GM23338 (cell line): Measurements from ENCODE around the gene WIPF1. TPM values are rescaled to one million over a fixed set of nuclear protein-coding genes. Genes with fewer than 3 reads are reported as not detected.

Experiments
- ATAC-seq: fragments of 200-7000 bp; cut with Tn5 transposase; 3 replicates; pipeline ENCODE4 v1.9.1; 2020
- DNase-seq: peaks from one replicate; pipeline ENCODE4 v3.0.0-alpha.2; 2015; ENCODE audit warnings: low spot score
- H2AFZ ChIP-seq: fragments of 200-600 bp; sonication (generic); 2 replicates; pipeline ENCODE4 v1.8.0; 2016; ENCODE audit warnings: antibody characterized with exemption, mild to moderate bottlenecking, moderate library complexity
- H3F3A ChIP-seq: fragments of 200-600 bp; sonication (generic); replicated peaks from 2 replicates; pipeline ENCODE4 v1.8.0; 2017; ENCODE audit warnings: antibody characterized with exemption, mixed run types, low read depth
- H3K27ac ChIP-seq: fragments of 200-600 bp; sonication (generic); 2 replicates; pipeline ENCODE4 v1.6.1; 2016; ENCODE audit warnings: low read depth
- H3K27me3 ChIP-seq: fragments of 200-600 bp; sonication (generic); 2 replicates; pipeline ENCODE4 v1.8.0; 2016; ENCODE audit warnings: mild to moderate bottlenecking, mixed run types, moderate library complexity; ENCODE audit not compliant: insufficient read depth
- H3K36me3 ChIP-seq: fragments of 200-600 bp; sonication (generic); 2 replicates; pipeline ENCODE4 v1.8.0; 2016; ENCODE audit warnings: mild to moderate bottlenecking; ENCODE audit not compliant: insufficient read depth
- H3K4me1 ChIP-seq: fragments of 200-600 bp; sonication (generic); 2 replicates; pipeline ENCODE4 v1.8.0; 2016; ENCODE audit warnings: mild to moderate bottlenecking, moderate library complexity; ENCODE audit not compliant: insufficient read depth
- H3K4me2 ChIP-seq: fragments of 200-600 bp; sonication (generic); 2 replicates; pipeline ENCODE4 v1.7.1; 2017; ENCODE audit warnings: mixed run types
- H3K4me3 ChIP-seq: fragments of 200-600 bp; sonication (generic); 2 replicates; pipeline ENCODE4 v1.6.1; 2016; ENCODE audit warnings: mixed run types
- H3K79me2 ChIP-seq: fragments of 200-600 bp; sonication (generic); replicated peaks from 2 replicates; pipeline ENCODE4 v1.8.0; 2017; ENCODE audit warnings: mild to moderate bottlenecking; ENCODE audit not compliant: insufficient read depth
- H3K9me2 ChIP-seq: fragments of 200-600 bp; sonication (generic); 2 replicates; pipeline ENCODE4 v1.8.0; 2017; ENCODE audit not compliant: insufficient read depth
- H4K20me1 ChIP-seq: fragments of 200-600 bp; sonication (generic); replicated peaks from 2 replicates; pipeline ENCODE4 v1.8.0; 2017; ENCODE audit warnings: mild to moderate bottlenecking; ENCODE audit not compliant: insufficient read depth
- H3K27ac Mint-ChIP-seq: 2 replicates; pipeline ENCODE4 v1.8.0; 2020; ENCODE audit warnings: inconsistent platforms, mild to moderate bottlenecking, moderate library complexity, mixed read lengths
- H3K27me3 Mint-ChIP-seq: 3 replicates; pipeline ENCODE4 v1.8.0; 2022; ENCODE audit warnings: low read depth, mild to moderate bottlenecking, moderate library complexity, mixed read lengths, inconsistent platforms; ENCODE audit not compliant: insufficient read depth, poor library complexity
- H3K36me3 Mint-ChIP-seq: 3 replicates; pipeline ENCODE4 v1.8.0; 2021; ENCODE audit warnings: low read depth, mild to moderate bottlenecking, inconsistent platforms, moderate library complexity, mixed read lengths
- H3K4me1 Mint-ChIP-seq: 3 replicates; pipeline ENCODE4 v1.8.0; 2020; ENCODE audit warnings: mild to moderate bottlenecking, inconsistent platforms, mixed read lengths
- H3K4me3 Mint-ChIP-seq: 3 replicates; pipeline ENCODE4 v1.8.0; 2021; ENCODE audit warnings: moderate library complexity, mild to moderate bottlenecking, inconsistent platforms, mixed read lengths
- H3K9me3 Mint-ChIP-seq: 3 replicates; pipeline ENCODE4 v1.8.0; 2020; ENCODE audit warnings: moderate library complexity, mild to moderate bottlenecking, inconsistent platforms, mixed read lengths
- CREB1 ChIP-seq: fragments of 250-450 bp; sonication (Bioruptor Pico); IDR thresholded peaks from 2 replicates; pipeline ENCODE4 v1.5.0; 2020; ENCODE audit warnings: low read depth, mild to moderate bottlenecking, moderate library complexity
- ETS1 ChIP-seq: IDR thresholded peaks from 2 replicates; pipeline ENCODE4 v1.6.1; 2016; ENCODE audit warnings: antibody characterized with exemption
- EZH2 ChIP-seq: fragments of 200-600 bp; sonication (generic); IDR thresholded peaks from one replicate; pipeline ENCODE4 v1.8.0; 2017; ENCODE audit warnings: antibody characterized with exemption, mild to moderate bottlenecking, low read depth; ENCODE audit not compliant: unreplicated experiment
- JUNB ChIP-seq: IDR thresholded peaks from one replicate; pipeline ENCODE4 v1.6.1; 2016; ENCODE audit warnings: antibody characterized with exemption; ENCODE audit not compliant: unreplicated experiment
- POLR2AphosphoS5 ChIP-seq: IDR thresholded peaks from 2 replicates; pipeline ENCODE4 v1.6.1; 2016; ENCODE audit warnings: antibody characterized with exemption, low read depth
- STAT1 ChIP-seq: IDR thresholded peaks from one replicate; pipeline ENCODE4 v1.6.1; 2016; ENCODE audit warnings: antibody characterized with exemption; ENCODE audit not compliant: unreplicated experiment
- ZNF114 ChIP-seq: fragments of 250-450 bp; sonication (Bioruptor Pico); IDR thresholded peaks from 2 replicates; pipeline ENCODE4 v1.5.0; 2020; ENCODE audit warnings: mild to moderate bottlenecking, moderate library complexity
- ZNF331 ChIP-seq: fragments of 250-450 bp; sonication (Bioruptor Pico); IDR thresholded peaks from 2 replicates; pipeline ENCODE4 v1.5.0; 2020; ENCODE audit warnings: low read depth, mild to moderate bottlenecking, moderate library complexity
- polyA plus RNA-seq: library from polyadenylated mRNA; unstranded; fragments of >200 nt; fragmentation: Nextera tagmentation; extraction: Ambion mirVana; gene quantifications from 2 replicates; pipeline ENCODE4 v1.2.1, GENCODE V29; 2016
- total RNA-seq: library from RNA; depleted of rRNA; stranded (reverse); fragments of >200 nt; shearing (Covaris generic); gene quantifications from 2 replicates; pipeline ENCODE4 v1.2.3, GENCODE V29; 2014
- TF ChIP-seq, protein P1 (sequence below): fragments of 250-450 bp; sonication (Bioruptor Pico); IDR thresholded peaks from 2 replicates; pipeline ENCODE4 v1.5.0; 2020; ENCODE audit warnings: mild to moderate bottlenecking, moderate library complexity

WIPF1 gene
- total and polyA plus RNA-seq, 2 experiments from 2014 or later = 3.0 to 6.0 TPM

GRCh38 chr2:174581491-174581890 is 16.1 kb downstream of the WIPF1 start:
- ATAC-seq (no peak), DNase-seq (no peak)
- Histone ChIP-seq H3K79me2 (no peaks in the 10 kb centered on the region), H3K9me2 (peaks cover 5% of the 10 kb centered on the region; the same call in 1 of the 2 replicates), H3K4me3 (no peak overlapping the region), H2AFZ (no peak overlapping the region), H3K27ac (no peak overlapping the region), H3K27me3 (no peaks in the 10 kb centered on the region), H3K4me2 (no peak overlapping the region), H3F3A (no peaks in the 10 kb centered on the region), H4K20me1 (no peaks in the 10 kb centered on the region), H3K36me3 (no peaks in the 10 kb centered on the region), H3K4me1 (peaks cover 12% of the 10 kb centered on the region)
- Mint-ChIP-seq H3K9me3 (no peaks in the 10 kb centered on the region), H3K27me3 (peaks cover 9% of the 10 kb centered on the region), H3K4me3 (no peak overlapping the region), H3K4me1 (peaks cover 29% of the 10 kb centered on the region), H3K27ac (no peak overlapping the region), H3K36me3 (no peaks in the 10 kb centered on the region)
- TF ChIP-seq JUNB = no peak
- TF ChIP-seq CREB1 (CRISPR knock-in tag) = no peak
- no peak for TF ChIP-seq POLR2AphosphoS5
- TF ChIP-seq ZNF114 (CRISPR knock-in tag) = no peak

GRCh38 chr2:174580951-174581350 is 16.7 kb downstream of the WIPF1 start:
- H4K20me1 ChIP-seq = no peaks in the 10 kb centered on the region
- Mint-ChIP-seq H3K27ac (no peak overlapping the region), H3K4me1 (peaks cover 24% of the 10 kb centered on the region), H3K36me3 (no peaks in the 10 kb centered on the region), H3K27me3 (peaks cover 5% of the 10 kb centered on the region), H3K4me3 (no peak overlapping the region), H3K9me3 (no peaks in the 10 kb centered on the region)
- H3K27me3 ChIP-seq = no peaks in the 10 kb centered on the region
- no peak overlapping the region for H3K4me2 ChIP-seq
- H3K4me3 ChIP-seq = no peak overlapping the region
- DNase-seq (no peak), ATAC-seq (no peak)
- H3K79me2 ChIP-seq = no peaks in the 10 kb centered on the region
- H3K36me3 ChIP-seq = no peaks in the 10 kb centered on the region
- no peak for TF ChIP-seq ZNF114 (CRISPR knock-in tag)
- no peak for TF ChIP-seq STAT1
- no peak for TF ChIP-seq POLR2AphosphoS5
- TF ChIP-seq ZNF331 = no peak
- TF ChIP-seq, protein P1, sequence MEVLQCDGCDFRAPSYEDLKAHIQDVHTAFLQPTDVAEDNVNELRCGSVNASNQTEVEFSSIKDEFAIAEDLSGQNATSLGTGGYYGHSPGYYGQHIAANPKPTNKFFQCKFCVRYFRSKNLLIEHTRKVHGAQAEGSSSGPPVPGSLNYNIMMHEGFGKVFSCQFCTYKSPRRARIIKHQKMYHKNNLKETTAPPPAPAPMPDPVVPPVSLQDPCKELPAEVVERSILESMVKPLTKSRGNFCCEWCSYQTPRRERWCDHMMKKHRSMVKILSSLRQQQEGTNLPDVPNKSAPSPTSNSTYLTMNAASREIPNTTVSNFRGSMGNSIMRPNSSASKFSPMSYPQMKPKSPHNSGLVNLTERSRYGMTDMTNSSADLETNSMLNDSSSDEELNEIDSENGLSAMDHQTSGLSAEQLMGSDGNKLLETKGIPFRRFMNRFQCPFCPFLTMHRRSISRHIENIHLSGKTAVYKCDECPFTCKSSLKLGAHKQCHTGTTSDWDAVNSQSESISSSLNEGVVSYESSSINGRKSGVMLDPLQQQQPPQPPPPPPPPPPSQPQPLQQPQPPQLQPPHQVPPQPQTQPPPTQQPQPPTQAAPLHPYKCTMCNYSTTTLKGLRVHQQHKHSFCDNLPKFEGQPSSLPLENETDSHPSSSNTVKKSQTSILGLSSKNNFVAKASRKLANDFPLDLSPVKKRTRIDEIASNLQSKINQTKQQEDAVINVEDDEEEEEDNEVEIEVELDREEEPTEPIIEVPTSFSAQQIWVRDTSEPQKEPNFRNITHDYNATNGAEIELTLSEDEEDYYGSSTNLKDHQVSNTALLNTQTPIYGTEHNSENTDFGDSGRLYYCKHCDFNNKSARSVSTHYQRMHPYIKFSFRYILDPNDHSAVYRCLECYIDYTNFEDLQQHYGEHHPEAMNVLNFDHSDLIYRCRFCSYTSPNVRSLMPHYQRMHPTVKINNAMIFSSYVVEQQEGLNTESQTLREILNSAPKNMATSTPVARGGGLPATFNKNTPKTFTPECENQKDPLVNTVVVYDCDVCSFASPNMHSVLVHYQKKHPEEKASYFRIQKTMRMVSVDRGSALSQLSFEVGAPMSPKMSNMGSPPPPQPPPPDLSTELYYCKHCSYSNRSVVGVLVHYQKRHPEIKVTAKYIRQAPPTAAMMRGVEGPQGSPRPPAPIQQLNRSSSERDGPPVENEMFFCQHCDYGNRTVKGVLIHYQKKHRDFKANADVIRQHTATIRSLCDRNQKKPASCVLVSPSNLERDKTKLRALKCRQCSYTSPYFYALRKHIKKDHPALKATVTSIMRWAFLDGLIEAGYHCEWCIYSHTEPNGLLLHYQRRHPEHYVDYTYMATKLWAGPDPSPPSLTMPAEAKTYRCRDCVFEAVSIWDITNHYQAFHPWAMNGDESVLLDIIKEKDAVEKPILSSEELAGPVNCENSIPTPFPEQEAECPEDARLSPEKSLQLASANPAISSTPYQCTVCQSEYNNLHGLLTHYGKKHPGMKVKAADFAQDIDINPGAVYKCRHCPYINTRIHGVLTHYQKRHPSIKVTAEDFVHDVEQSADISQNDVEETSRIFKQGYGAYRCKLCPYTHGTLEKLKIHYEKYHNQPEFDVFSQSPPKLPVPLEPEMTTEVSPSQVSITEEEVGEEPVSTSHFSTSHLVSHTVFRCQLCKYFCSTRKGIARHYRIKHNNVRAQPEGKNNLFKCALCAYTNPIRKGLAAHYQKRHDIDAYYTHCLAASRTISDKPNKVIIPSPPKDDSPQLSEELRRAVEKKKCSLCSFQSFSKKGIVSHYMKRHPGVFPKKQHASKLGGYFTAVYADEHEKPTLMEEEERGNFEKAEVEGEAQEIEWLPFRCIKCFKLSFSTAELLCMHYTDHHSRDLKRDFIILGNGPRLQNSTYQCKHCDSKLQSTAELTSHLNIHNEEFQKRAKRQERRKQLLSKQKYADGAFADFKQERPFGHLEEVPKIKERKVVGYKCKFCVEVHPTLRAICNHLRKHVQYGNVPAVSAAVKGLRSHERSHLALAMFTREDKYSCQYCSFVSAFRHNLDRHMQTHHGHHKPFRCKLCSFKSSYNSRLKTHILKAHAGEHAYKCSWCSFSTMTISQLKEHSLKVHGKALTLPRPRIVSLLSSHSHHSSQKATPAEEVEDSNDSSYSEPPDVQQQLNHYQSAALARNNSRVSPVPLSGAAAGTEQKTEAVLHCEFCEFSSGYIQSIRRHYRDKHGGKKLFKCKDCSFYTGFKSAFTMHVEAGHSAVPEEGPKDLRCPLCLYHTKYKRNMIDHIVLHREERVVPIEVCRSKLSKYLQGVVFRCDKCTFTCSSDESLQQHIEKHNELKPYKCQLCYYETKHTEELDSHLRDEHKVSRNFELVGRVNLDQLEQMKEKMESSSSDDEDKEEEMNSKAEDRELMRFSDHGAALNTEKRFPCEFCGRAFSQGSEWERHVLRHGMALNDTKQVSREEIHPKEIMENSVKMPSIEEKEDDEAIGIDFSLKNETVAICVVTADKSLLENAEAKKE = no peak
- TF ChIP-seq EZH2 = no peak
- no peak for TF ChIP-seq ETS1
- H3K27ac ChIP-seq = no peak overlapping the region
- H2AFZ ChIP-seq = no peak overlapping the region
- H3K9me2 ChIP-seq = peaks cover 5% of the 10 kb centered on the region; the same call in 1 of the 2 replicates
- H3F3A ChIP-seq = no peaks in the 10 kb centered on the region
- peaks cover 7% of the 10 kb centered on the region for H3K4me1 ChIP-seq
